GM23338 (cell line): ENCODE data around the gene UCHL1. TPM values are rescaled to one million over a fixed set of nuclear protein-coding genes. Genes with fewer than 3 reads are reported as not detected.

Source experiments
- ATAC-seq: fragments of 200-7000 bp; cut with Tn5 transposase; 3 replicates; pipeline ENCODE4 v1.9.1; 2020
- DNase-seq: peaks from one replicate; pipeline ENCODE4 v3.0.0-alpha.2; 2015; ENCODE audit warnings: low spot score
- H2AFZ ChIP-seq: fragments of 200-600 bp; sonication (generic); 2 replicates; pipeline ENCODE4 v1.8.0; 2016; ENCODE audit warnings: antibody characterized with exemption, mild to moderate bottlenecking, moderate library complexity
- H3F3A ChIP-seq: fragments of 200-600 bp; sonication (generic); replicated peaks from 2 replicates; pipeline ENCODE4 v1.8.0; 2017; ENCODE audit warnings: antibody characterized with exemption, mixed run types, low read depth
- H3K27ac ChIP-seq: fragments of 200-600 bp; sonication (generic); 2 replicates; pipeline ENCODE4 v1.6.1; 2016; ENCODE audit warnings: low read depth
- H3K27me3 ChIP-seq: fragments of 200-600 bp; sonication (generic); 2 replicates; pipeline ENCODE4 v1.8.0; 2016; ENCODE audit warnings: mild to moderate bottlenecking, mixed run types, moderate library complexity; ENCODE audit not compliant: insufficient read depth
- H3K36me3 ChIP-seq: fragments of 200-600 bp; sonication (generic); 2 replicates; pipeline ENCODE4 v1.8.0; 2016; ENCODE audit warnings: mild to moderate bottlenecking; ENCODE audit not compliant: insufficient read depth
- H3K4me1 ChIP-seq: fragments of 200-600 bp; sonication (generic); 2 replicates; pipeline ENCODE4 v1.8.0; 2016; ENCODE audit warnings: mild to moderate bottlenecking, moderate library complexity; ENCODE audit not compliant: insufficient read depth
- H3K4me2 ChIP-seq: fragments of 200-600 bp; sonication (generic); 2 replicates; pipeline ENCODE4 v1.7.1; 2017; ENCODE audit warnings: mixed run types
- H3K4me3 ChIP-seq: fragments of 200-600 bp; sonication (generic); 2 replicates; pipeline ENCODE4 v1.6.1; 2016; ENCODE audit warnings: mixed run types
- H3K79me2 ChIP-seq: fragments of 200-600 bp; sonication (generic); replicated peaks from 2 replicates; pipeline ENCODE4 v1.8.0; 2017; ENCODE audit warnings: mild to moderate bottlenecking; ENCODE audit not compliant: insufficient read depth
- H3K9me2 ChIP-seq: fragments of 200-600 bp; sonication (generic); 2 replicates; pipeline ENCODE4 v1.8.0; 2017; ENCODE audit not compliant: insufficient read depth
- H4K20me1 ChIP-seq: fragments of 200-600 bp; sonication (generic); replicated peaks from 2 replicates; pipeline ENCODE4 v1.8.0; 2017; ENCODE audit warnings: mild to moderate bottlenecking; ENCODE audit not compliant: insufficient read depth
- H3K27ac Mint-ChIP-seq: 2 replicates; pipeline ENCODE4 v1.8.0; 2020; ENCODE audit warnings: inconsistent platforms, mild to moderate bottlenecking, moderate library complexity, mixed read lengths
- H3K27me3 Mint-ChIP-seq: 3 replicates; pipeline ENCODE4 v1.8.0; 2022; ENCODE audit warnings: low read depth, mild to moderate bottlenecking, moderate library complexity, mixed read lengths, inconsistent platforms; ENCODE audit not compliant: insufficient read depth, poor library complexity
- H3K36me3 Mint-ChIP-seq: 3 replicates; pipeline ENCODE4 v1.8.0; 2021; ENCODE audit warnings: low read depth, mild to moderate bottlenecking, inconsistent platforms, moderate library complexity, mixed read lengths
- H3K4me1 Mint-ChIP-seq: 3 replicates; pipeline ENCODE4 v1.8.0; 2020; ENCODE audit warnings: mild to moderate bottlenecking, inconsistent platforms, mixed read lengths
- H3K4me3 Mint-ChIP-seq: 3 replicates; pipeline ENCODE4 v1.8.0; 2021; ENCODE audit warnings: moderate library complexity, mild to moderate bottlenecking, inconsistent platforms, mixed read lengths
- H3K9me3 Mint-ChIP-seq: 3 replicates; pipeline ENCODE4 v1.8.0; 2020; ENCODE audit warnings: moderate library complexity, mild to moderate bottlenecking, inconsistent platforms, mixed read lengths
- CREB1 ChIP-seq: fragments of 250-450 bp; sonication (Bioruptor Pico); IDR thresholded peaks from 2 replicates; pipeline ENCODE4 v1.5.0; 2020; ENCODE audit warnings: low read depth, mild to moderate bottlenecking, moderate library complexity
- EZH2 ChIP-seq: fragments of 200-600 bp; sonication (generic); IDR thresholded peaks from one replicate; pipeline ENCODE4 v1.8.0; 2017; ENCODE audit warnings: antibody characterized with exemption, mild to moderate bottlenecking, low read depth; ENCODE audit not compliant: unreplicated experiment
- EZH2phosphoT487 ChIP-seq: fragments of 200-600 bp; sonication (generic); IDR thresholded peaks from one replicate; pipeline ENCODE4 v1.8.1; 2018; ENCODE audit warnings: antibody characterized with exemption; ENCODE audit not compliant: unreplicated experiment
- JUNB ChIP-seq: IDR thresholded peaks from one replicate; pipeline ENCODE4 v1.6.1; 2016; ENCODE audit warnings: antibody characterized with exemption; ENCODE audit not compliant: unreplicated experiment
- NANOG ChIP-seq: IDR thresholded peaks from 2 replicates; pipeline ENCODE4 v1.6.1; 2016; ENCODE audit warnings: antibody characterized with exemption, borderline replicate concordance
- POLR2AphosphoS5 ChIP-seq: IDR thresholded peaks from 2 replicates; pipeline ENCODE4 v1.6.1; 2016; ENCODE audit warnings: antibody characterized with exemption, low read depth
- ZNF114 ChIP-seq: fragments of 250-450 bp; sonication (Bioruptor Pico); IDR thresholded peaks from 2 replicates; pipeline ENCODE4 v1.5.0; 2020; ENCODE audit warnings: mild to moderate bottlenecking, moderate library complexity
- ZNF331 ChIP-seq: fragments of 250-450 bp; sonication (Bioruptor Pico); IDR thresholded peaks from 2 replicates; pipeline ENCODE4 v1.5.0; 2020; ENCODE audit warnings: low read depth, mild to moderate bottlenecking, moderate library complexity
- ZNF462 ChIP-seq: fragments of 250-450 bp; sonication (Bioruptor Pico); IDR thresholded peaks from 2 replicates; pipeline ENCODE4 v1.5.0; 2020; ENCODE audit warnings: mild to moderate bottlenecking, moderate library complexity
- polyA plus RNA-seq: library from polyadenylated mRNA; unstranded; fragments of >200 nt; fragmentation: Nextera tagmentation; extraction: Ambion mirVana; gene quantifications from 2 replicates; pipeline ENCODE4 v1.2.1, GENCODE V29; 2016
- total RNA-seq: library from RNA; depleted of rRNA; stranded (reverse); fragments of >200 nt; shearing (Covaris generic); gene quantifications from 2 replicates; pipeline ENCODE4 v1.2.3, GENCODE V29; 2014
- TF ChIP-seq, protein P1 (sequence below), 2 experiments: fragments of 200-600 bp in 1 of 2; sonication (generic) in 1 of 2; conservative IDR thresholded peaks; 2 replicates each; pipeline versions ENCODE4 v1.5.1 to v1.6.1; 2016 to 2017; ENCODE audit warnings: antibody characterized with exemption in 2 of 2, low read depth in 2 of 2, mild to moderate bottlenecking in 2 of 2, moderate library complexity in 1 of 2

Gene UCHL1
- total and polyA plus RNA-seq, 2 experiments from 2014 or later = 998 to 1,758 TPM

DNA sequence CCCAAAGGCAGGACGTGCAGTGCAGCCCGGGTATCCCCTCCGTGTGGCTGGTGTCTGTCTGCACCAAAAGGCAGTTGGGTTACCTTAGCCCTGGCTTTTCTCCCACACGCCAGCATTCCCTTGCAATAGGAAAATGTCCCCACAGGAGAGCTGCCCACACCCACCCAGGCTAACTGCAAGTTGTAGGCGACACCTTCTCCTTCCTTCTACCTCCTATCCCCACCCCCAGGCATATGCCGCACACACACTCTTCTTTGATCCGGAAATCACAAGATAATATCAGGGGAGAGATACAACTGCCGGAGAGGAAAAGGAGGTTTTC lies 41.9 kb upstream of the UCHL1 start:
- peak overlapping the region; percentile 89 for H3K4me3 ChIP-seq

More for the DNA sequence above, 41.9 kb upstream of the UCHL1 start:
- Histone ChIP-seq H2AFZ (peak overlapping the region; percentile 67; the same call in 1 of the 2 replicates), H3K36me3 (no peaks in the 10 kb centered on the region), H3K27ac (no peak overlapping the region), H3K4me2 (peak overlapping the region; percentile 95), H3K9me2 (no peaks in the 10 kb centered on the region), H3F3A (peaks cover 15% of the 10 kb centered on the region; the same call in 1 of the 2 replicates), H3K4me1 (peaks cover 32% of the 10 kb centered on the region), H3K79me2 (peaks cover 39% of the 10 kb centered on the region), H4K20me1 (peaks cover 15% of the 10 kb centered on the region), H3K27me3 (peaks cover 13% of the 10 kb centered on the region; the same call in 1 of the 2 replicates)
- DNase-seq (no peak), ATAC-seq (no peak)
- Mint-ChIP-seq H3K4me1 (peaks cover 43% of the 10 kb centered on the region), H3K36me3 (no peaks in the 10 kb centered on the region), H3K27ac (no peak overlapping the region), H3K4me3 (peak overlapping the region; percentile 77), H3K9me3 (no peaks in the 10 kb centered on the region), H3K27me3 (peaks cover 28% of the 10 kb centered on the region)
- TF ChIP-seq CREB1 (CRISPR knock-in tag) = no peak
- no peak for TF ChIP-seq EZH2
- no peak for TF ChIP-seq EZH2phosphoT487
- no peak for TF ChIP-seq POLR2AphosphoS5
- TF ChIP-seq ZNF114 = no peak
- TF ChIP-seq, protein P1, sequence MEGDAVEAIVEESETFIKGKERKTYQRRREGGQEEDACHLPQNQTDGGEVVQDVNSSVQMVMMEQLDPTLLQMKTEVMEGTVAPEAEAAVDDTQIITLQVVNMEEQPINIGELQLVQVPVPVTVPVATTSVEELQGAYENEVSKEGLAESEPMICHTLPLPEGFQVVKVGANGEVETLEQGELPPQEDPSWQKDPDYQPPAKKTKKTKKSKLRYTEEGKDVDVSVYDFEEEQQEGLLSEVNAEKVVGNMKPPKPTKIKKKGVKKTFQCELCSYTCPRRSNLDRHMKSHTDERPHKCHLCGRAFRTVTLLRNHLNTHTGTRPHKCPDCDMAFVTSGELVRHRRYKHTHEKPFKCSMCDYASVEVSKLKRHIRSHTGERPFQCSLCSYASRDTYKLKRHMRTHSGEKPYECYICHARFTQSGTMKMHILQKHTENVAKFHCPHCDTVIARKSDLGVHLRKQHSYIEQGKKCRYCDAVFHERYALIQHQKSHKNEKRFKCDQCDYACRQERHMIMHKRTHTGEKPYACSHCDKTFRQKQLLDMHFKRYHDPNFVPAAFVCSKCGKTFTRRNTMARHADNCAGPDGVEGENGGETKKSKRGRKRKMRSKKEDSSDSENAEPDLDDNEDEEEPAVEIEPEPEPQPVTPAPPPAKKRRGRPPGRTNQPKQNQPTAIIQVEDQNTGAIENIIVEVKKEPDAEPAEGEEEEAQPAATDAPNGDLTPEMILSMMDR (conservative IDR thresholded peaks at IDR 0.05; ENCODE audit: low read depth in 2 of 2) = no peak; a peak in 1 of 4 replicates
- no peak for TF ChIP-seq ZNF462 (CRISPR knock-in tag)
- no peak for TF ChIP-seq JUNB
- no peak for TF ChIP-seq NANOG
- TF ChIP-seq ZNF331 (CRISPR knock-in tag) = no peak
